NCI-H187 treated with DMSO at 0.1 percent for 48 hours (cell line): Measurements from ENCODE around the gene OPA3.
"Not testable (repeated sequence)": the region's sequence is repeated elsewhere in the genome, so short reads cannot be mapped to it uniquely, and the experiment has no call there.

Experiments
- DNase-seq: peaks from one replicate; lab custom pipeline; 2025; lab: John Stamatoyannopoulos, UW

The OPA3 gene

GRCh38 chr19:45522010-45522941, 62.3 kb downstream of the OPA3 start:
- no peak for DNase-seq

DNA sequence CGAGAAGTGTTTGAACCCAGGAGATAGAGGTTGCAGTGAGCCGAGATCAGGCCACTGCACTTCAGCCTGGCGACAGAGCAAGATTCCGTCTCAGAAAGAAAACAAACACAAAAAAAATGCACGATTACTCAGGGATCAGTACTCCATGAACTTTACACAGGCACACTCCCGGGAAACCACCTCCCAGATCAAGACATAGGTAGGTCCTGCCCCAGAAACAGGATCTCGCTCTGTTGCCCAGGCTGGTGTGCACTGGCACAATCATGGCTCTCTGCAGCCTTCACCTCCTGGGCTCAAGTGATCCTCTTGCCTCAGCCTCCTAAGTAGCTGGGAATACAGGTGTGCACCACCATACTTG, 66.2 kb downstream of the OPA3 start:
- DNase-seq: no peak

DNA sequence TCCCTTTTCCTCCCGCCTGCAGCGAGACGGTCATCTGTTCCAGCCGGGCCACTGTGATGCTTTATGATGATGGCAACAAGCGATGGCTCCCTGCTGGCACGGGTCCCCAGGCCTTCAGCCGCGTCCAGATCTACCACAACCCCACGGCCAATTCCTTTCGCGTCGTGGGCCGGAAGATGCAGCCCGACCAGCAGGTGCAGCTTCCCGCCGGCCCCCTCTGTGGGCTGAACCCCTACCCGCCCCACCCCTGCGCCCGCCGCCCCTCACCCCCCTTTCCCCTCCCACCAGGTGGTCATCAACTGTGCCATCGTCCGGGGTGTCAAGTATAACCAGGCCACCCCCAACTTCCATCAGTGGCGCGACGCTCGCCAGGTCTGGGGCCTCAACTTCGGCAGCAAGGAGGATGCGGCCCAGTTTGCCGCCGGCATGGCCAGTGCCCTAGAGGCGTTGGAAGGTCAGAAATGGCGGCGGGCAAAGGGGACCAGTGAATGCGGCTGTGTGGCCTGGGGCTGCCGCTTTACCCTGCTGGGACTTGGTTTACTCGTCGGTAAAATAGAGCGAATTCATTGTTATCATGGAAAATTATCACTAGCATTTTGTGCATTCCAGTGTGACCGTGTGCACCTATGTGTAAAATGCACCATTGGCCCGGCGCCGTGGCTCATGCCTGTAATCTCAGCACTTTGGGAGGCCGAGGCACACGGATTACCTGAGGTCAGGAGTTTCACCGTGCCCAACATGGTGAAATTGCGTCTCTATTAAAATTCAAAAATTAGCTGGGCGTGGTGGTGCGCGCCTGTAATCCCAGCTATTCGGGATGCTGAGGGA, 66.7 kb downstream of the OPA3 start:
- no peak for DNase-seq

DNA sequence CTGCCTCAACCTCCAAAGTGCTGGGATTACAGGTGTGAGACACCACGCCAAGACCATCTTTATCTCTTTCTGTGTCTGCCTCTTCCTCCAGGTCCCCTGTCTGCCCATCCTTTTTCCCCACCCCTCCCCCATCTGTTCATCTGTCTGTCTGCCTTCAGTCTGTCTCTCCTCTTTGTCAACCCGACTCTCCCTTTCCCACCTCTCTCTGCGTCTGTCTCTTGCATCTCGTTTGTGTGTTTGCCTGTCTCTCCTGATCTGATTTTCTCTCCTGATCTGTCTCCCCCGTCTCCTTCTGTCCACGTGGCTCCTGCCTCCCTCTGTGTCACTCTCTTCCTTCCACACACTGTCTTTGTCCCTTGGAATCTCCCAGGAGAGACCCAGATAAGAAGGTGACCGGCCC, 67.4 kb downstream of the OPA3 start:
- DNase-seq: no peak

GRCh38 chr19:45515807-45516401, 68.7 kb downstream of the OPA3 start:
- no peak for DNase-seq

- no peak for DNase-seq
Observed at GRCh38 chr19:45515081-45515624, 69.4 kb downstream of the OPA3 start.

GRCh38 chr19:45514376-45515051, 70.1 kb downstream of the OPA3 start:
- no peak for DNase-seq

DNA sequence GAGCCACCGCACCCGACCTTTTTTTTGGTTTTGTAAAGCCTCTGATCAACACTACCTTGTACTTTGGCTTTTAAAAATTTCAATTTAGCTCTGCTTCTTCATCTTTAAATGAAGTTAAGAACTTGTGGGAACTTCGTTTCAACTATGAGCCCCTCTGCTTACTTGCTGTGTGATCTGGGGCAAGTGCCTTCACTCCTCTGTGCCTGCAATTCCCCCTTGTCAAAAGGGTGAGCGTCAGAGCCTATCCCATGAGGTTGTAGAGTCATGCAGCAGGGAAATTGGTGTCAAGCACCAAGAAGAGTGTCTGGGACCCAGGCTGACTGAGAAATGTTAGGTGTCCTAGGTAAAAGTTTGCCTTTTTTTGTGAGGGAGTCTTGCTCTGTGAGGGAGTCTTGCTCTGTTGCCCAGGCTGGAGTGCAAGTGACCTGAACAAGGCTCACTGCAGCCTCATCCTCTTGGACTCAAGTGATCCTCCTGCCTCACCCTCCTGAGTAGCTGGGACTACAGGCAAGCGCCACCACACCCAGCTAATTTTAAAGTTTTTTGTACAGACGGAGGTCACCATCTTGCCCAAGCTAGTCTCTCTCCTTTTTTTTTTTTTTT, 71.6 kb downstream of the OPA3 start:
- no peak for DNase-seq

GRCh38 chr19:45511074-45511473, 73.5 kb downstream of the OPA3 start:
- no peak for DNase-seq

DNA sequence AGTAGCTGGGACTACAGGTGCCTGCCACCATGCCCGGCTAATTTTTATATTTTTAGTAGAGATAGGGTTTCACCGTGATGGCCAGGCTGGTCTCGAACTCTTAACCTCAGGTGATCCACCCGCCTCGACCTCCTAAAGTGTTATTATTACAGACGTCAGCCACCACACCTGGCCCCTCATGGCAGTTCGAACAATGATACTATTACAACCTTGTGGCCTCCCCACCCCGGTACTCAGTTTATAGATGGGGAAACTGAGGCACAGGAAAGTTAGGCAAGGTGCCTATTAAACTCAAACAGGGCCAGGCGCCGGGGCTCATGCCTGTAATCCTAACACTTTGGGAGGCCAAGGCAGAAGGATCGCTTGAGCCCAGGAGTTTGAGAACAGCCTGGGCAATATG, 74.2 kb downstream of the OPA3 start:
- not testable (repeated sequence) for DNase-seq

DNA sequence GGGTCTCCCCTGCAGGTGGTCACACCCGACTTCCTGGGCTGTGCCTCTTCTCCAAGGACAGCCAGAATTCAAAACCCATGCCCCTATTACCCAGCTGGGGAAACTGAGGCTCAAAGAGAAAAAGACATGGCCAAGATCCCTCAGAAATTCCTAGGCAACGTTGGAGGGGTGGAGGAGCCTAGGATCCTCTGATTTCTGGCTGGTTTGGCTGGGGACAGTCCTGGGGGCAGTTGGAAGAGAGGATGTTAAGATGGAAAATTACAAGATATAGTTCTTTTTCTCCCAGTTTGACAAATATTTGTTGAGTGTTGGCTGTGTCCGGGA, 74.9 kb downstream of the OPA3 start:
- DNase-seq: no peak

DNA sequence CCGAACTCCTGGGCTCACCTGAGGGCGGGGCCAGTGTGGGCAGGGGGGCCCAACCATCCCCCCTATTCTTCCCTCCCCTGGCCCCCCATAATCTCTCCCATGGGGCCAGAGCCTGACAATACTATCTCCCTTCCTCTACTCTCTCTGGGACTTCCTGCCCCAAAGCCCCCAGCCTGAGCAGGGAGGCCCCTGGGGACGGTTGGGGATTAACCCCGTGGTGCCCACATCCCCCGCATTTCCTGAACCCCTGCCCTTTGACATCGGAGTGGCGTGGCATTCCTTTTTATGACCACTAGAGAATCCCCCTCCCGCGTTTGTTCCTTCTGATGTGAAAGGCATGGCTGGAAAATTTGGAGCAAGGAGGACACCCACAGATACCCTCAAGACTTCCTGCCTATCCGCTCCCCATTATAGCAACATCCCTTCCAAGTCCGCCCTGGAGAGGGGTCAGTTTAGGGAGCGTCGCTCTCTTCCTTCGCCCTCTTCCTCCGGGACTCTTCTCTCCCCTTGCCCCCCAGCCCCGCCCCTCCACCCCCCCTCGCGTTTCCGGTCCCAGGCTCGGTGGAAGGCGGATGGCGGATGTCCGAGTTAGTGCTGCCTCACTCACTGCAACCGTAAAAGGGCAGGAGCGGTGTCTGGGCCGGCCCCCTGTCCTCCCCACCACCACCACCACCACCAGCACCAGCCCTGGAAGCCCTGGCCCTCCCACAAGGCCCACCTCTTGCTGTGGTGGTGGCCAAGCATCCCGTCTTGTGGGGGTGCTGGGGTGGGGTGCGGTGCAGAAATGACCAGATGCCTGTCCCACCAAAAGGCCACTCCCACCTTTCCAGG, 75.5 kb downstream of the OPA3 start:
- no peak for DNase-seq

DNA sequence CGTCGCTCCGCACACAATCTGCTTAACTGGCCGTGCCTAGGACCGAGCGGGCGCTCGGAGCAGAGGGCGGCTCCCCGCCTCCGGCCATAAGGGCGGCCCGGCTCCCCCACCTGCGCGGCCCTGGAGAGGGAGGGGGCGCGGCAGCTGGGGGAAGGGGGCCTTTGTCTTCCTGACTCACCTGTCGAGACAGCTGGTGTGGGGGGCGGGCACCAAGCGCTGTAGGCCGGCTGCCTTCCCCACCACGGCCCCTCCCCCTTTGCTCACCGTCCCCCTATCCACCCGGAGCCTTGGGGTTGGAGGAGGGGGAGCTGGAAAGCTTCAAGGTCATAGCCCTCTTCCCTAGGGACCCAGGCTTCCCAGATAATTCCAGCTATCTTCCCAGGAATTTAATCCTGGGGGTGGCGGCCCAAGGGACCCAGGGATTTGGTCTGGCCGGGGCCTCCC, 76.2 kb downstream of the OPA3 start:
- DNase-seq: no peak

DNA sequence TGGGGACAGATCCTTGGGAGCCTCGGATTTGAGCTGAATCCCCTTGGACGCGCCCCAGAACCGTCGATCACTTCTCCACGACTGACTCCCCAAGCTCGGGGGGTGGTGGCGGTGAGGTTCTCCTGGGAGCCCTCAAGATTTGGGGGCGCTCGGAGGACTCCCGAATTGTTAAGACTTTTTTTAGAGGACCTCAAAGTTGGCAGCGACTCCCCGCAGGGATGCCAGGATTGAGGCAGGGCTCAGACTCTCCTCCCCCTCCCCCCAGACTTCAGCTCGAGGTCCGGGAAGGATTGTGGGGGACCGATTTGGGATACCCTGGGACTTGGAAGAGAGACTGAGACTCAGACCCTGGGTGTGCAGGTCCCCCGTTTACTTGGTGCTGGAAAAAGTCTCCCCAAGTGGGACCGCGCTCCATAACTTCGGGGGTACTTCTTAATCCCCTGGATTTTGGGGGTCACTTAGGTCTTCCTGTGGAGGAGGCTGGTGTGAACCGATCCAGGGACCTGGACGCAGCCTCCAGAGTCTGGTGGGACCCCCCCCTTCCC, 76.7 kb downstream of the OPA3 start:
- DNase-seq: no peak

GRCh38 chr19:45506989-45507871, 77.4 kb downstream of the OPA3 start, which contains the start of gene VASP:
VASP (plus strand) TSS chr19:45507479; CDS start chr19:45507772, 293 bp downstream.
- no peak for DNase-seq

DNA sequence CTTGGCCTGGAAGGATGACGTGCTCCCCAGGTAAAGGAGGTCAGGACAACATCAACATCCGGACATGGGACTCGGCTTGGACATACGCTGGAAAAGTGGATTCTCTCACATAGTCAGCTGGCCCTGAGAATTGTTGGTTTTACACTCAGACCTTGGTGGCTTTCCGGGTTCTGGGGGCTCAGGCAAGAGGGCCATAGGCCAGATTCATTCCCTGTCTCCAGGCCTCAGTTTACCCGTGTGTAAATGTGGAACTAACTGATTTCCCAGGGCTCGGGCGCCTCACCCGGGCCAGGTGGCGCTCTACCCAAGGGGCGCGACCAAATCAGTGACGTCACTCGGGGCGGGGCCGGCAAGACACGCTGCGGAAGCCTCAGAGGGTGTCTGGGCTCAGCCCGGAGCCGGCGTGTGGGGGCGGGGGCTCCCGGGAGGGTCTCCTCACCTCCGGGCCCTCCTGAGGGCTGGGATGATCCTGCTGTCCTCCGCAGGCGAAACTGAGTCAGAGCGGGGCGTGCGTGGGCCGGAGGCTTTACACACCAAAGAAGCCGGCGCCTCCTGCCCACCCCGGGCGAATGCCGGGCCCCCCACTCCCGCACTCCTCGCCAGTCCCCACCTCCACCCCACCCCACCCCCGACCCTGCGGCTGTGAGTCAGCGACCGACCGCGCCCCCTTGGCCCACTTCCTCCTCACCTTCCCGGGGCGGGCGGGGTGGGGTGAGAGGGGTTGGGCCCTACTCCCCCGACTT, 78.2 kb downstream of the OPA3 start:
- peak; percentile 46 for DNase-seq

DNA sequence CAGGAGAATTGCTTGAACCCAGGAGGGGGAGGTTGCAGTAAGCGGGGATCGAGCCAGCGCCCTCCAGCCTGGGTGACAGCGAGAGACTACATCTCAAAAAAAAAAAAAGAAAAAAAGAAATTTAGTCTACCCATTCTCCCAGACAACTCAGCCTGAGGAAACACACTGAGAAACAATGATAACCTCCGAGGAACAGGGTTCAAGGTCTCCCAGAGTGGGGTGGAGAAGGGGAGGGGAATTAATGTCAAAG, 78.7 kb downstream of the OPA3 start:
- DNase-seq: no peak

GRCh38 chr19:45505151-45505995, 79.2 kb downstream of the OPA3 start:
- DNase-seq: no peak
